ENCODE results near the gene GBP3.

- no peak for TF ChIP-seq CTCF (IDR thresholded peaks at IDR 0.05; ENCODE audit: control extremely low read depth in 1 of 3, insufficient read depth in 1 of 3, low read depth in 1 of 3, low read length in 3 of 3)
- TF ChIP-seq PHF8 (conservative IDR thresholded peaks at IDR 0.05; ENCODE audit: low read depth, low read length): no peak
- no peak for TF ChIP-seq CHD2 (IDR thresholded peaks at IDR 0.05; ENCODE audit: low read length)
- TF ChIP-seq SIN3A (conservative IDR thresholded peaks at IDR 0.05 in 1 of 2, IDR thresholded peaks at IDR 0.05 in 1 of 2; ENCODE audit: low read depth in 1 of 2, low read length in 2 of 2): no peak
- TF ChIP-seq EGR1 (IDR thresholded peaks at IDR 0.05; ENCODE audit: borderline replicate concordance, low read depth, low read length): no peak
- no peak for TF ChIP-seq BACH1 (IDR thresholded peaks at IDR 0.05; ENCODE audit: low read length)
- no peak for TF ChIP-seq CBX8 (IDR thresholded peaks at IDR 0.05; ENCODE audit: borderline replicate concordance, low read depth, low read length)
- TF ChIP-seq EZH2 (IDR thresholded peaks at IDR 0.05; ENCODE audit: low read depth, low read length, severe bottlenecking): no peak
Observed at GRCh38 chr1:88979749-88980116, 42.9 kb downstream of the GBP3 start.
